ENCODE measurements around the gene PLAAT5. TPM values are rescaled to one million over a fixed set of nuclear protein-coding genes. Genes with fewer than 3 reads are reported as not detected.
A peak's percentile ranks its signal among the peaks of the same experiment; 100 is the strongest.

PLAAT5 gene
- polyA plus RNA-seq, 3 donors, result 0.07 to 0.62 TPM; not detected in 1

DNA sequence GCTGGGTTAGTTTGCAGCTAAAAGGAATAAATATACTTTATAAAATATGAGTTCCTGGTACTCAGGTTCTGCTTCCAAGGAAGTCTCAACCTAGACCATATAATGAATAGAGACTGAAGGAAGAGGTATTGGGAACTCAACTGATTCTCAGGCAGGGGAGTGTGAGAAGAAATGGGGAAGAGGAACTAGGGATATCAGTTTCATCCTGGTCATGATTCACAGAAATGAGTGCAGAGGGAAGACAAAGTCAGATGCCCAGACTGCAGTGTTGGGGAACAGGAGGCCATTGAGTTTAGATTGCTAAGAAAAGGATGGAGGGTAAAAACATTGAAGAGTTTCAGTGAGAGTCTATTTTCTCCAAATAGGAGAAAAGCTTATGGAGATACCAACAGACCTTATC lies 28.8 kb downstream of the PLAAT5 start:
- Mint-ChIP-seq H3K36me3 (no peaks in the 10 kb centered on the region), H3K4me1 (peaks cover 6% of the 10 kb centered on the region), H3K27me3 (ENCODE audit: low read depth in 3 of 3) (peaks cover 0 to 15% (median 4%) of the 10 kb centered on the region in 3 donors), H3K4me3 (no peak overlapping the region), H3K9me3 (peaks cover 0 to 1% (median 0%) of the 10 kb centered on the region in 7 donors), H3K27ac (peak overlapping the region in 2 of 7 donors; percentile 34 to 40)
- Histone ChIP-seq H3K36me3 (replicated peaks in 1 of 2; ENCODE audit: control insufficient read depth in 1 of 2, insufficient read depth in 2 of 2, low read length in 2 of 2) (no peaks in the 10 kb centered on the region), H3K9me3 (replicated peaks in 1 of 2; ENCODE audit: control insufficient read depth in 1 of 2, insufficient read depth in 1 of 2, low read length in 2 of 2) (no peaks in the 10 kb centered on the region), H3K79me2 (ENCODE audit: insufficient read depth, low read length) (no peaks in the 10 kb centered on the region), H3K27me3 (ENCODE audit: control insufficient read depth in 2 of 2, insufficient read depth in 2 of 2, low read length in 2 of 2) (peaks cover 0 to 4% of the 10 kb centered on the region in 2 donors), H3K4me3 (replicated peaks in 1 of 3; ENCODE audit: low read depth in 2 of 3, low read length in 3 of 3) (no peak overlapping the region), H4K20me1 (ENCODE audit: insufficient read depth, low read length) (no peaks in the 10 kb centered on the region), H3K9ac (ENCODE audit: insufficient read depth, low read length, poor library complexity, severe bottlenecking) (no peak overlapping the region), H3K4me1 (ENCODE audit: control insufficient read depth in 1 of 2, insufficient read depth in 2 of 2, low read length in 2 of 2) (no peaks in the 10 kb centered on the region), H2AFZ (ENCODE audit: insufficient read depth, low read depth, low read length, poor library complexity, severe bottlenecking) (no peak overlapping the region), H3K27ac (ENCODE audit: low read depth in 1 of 2, low read length in 2 of 2) (no peak overlapping the region), H3K4me2 (replicated peaks; ENCODE audit: extremely low read depth, low read length, poor library complexity, severe bottlenecking) (no peak overlapping the region)
- peak; percentile 34 to 49 (median 38) for DNase-seq
- TF ChIP-seq, protein P1, sequence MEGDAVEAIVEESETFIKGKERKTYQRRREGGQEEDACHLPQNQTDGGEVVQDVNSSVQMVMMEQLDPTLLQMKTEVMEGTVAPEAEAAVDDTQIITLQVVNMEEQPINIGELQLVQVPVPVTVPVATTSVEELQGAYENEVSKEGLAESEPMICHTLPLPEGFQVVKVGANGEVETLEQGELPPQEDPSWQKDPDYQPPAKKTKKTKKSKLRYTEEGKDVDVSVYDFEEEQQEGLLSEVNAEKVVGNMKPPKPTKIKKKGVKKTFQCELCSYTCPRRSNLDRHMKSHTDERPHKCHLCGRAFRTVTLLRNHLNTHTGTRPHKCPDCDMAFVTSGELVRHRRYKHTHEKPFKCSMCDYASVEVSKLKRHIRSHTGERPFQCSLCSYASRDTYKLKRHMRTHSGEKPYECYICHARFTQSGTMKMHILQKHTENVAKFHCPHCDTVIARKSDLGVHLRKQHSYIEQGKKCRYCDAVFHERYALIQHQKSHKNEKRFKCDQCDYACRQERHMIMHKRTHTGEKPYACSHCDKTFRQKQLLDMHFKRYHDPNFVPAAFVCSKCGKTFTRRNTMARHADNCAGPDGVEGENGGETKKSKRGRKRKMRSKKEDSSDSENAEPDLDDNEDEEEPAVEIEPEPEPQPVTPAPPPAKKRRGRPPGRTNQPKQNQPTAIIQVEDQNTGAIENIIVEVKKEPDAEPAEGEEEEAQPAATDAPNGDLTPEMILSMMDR (IDR thresholded peaks at IDR 0.05), result no peak
- intact Hi-C loops (cut with micrococcal nuclease), result no loop called here

DNA sequence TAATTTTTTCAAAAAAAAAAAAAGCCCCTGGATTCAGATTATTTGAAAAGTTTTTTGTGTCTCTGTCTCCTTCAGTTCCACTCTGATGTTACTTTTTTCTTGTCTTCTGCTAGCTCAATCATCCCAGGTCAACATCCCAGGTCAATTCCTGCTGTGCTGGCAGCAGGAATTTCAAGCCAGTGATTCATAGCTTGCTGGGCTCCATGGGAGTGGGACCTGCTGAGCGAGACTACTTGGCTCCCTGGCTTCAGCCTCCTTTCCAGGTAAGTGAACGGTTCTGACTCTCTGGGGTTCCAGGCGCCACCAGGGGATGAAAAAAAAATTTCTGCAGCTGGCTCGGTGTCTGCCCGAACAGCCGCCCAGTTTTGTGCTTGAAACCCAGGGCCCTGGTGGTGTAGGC lies 31.4 kb downstream of the PLAAT5 start:
- Histone ChIP-seq H3K4me2 (replicated peaks; ENCODE audit: extremely low read depth, low read length, poor library complexity, severe bottlenecking) (no peak overlapping the region), H3K79me2 (ENCODE audit: insufficient read depth, low read length) (no peaks in the 10 kb centered on the region), H4K20me1 (ENCODE audit: insufficient read depth, low read length) (no peaks in the 10 kb centered on the region), H3K4me3 (replicated peaks in 1 of 3; ENCODE audit: low read depth in 2 of 3, low read length in 3 of 3) (no peak overlapping the region), H3K27me3 (ENCODE audit: control insufficient read depth in 2 of 2, insufficient read depth in 2 of 2, low read length in 2 of 2) (no peaks in the 10 kb centered on the region), H2AFZ (ENCODE audit: insufficient read depth, low read depth, low read length, poor library complexity, severe bottlenecking) (no peak overlapping the region), H3K27ac (ENCODE audit: low read depth in 1 of 2, low read length in 2 of 2) (no peak overlapping the region), H3K36me3 (replicated peaks in 1 of 2; ENCODE audit: control insufficient read depth in 1 of 2, insufficient read depth in 2 of 2, low read length in 2 of 2) (no peaks in the 10 kb centered on the region), H3K9ac (ENCODE audit: insufficient read depth, low read length, poor library complexity, severe bottlenecking) (no peak overlapping the region), H3K9me3 (replicated peaks in 1 of 2; ENCODE audit: control insufficient read depth in 1 of 2, insufficient read depth in 1 of 2, low read length in 2 of 2) (no peaks in the 10 kb centered on the region), H3K4me1 (ENCODE audit: control insufficient read depth in 1 of 2, insufficient read depth in 2 of 2, low read length in 2 of 2) (no peaks in the 10 kb centered on the region)
- H3K27ac Mint-ChIP-seq, result no peak overlapping the region
- intact Hi-C loops (cut with micrococcal nuclease), result no loop called here
- WGBS (ENCODE audit: insufficient coverage), result 88% methylated on average over 5 of the region's 6 CpGs
- peaks cover 6% of the 10 kb centered on the region for H3K4me1 Mint-ChIP-seq
- H3K9me3 Mint-ChIP-seq, result peaks cover 0 to 1% (median 0%) of the 10 kb centered on the region in 7 donors
- peaks cover 0 to 7% (median 3%) of the 10 kb centered on the region in 3 donors for H3K27me3 Mint-ChIP-seq (ENCODE audit: low read depth in 3 of 3)
- H3K36me3 Mint-ChIP-seq, result no peaks in the 10 kb centered on the region
- no peak for DNase-seq
- TF ChIP-seq, protein P1 (IDR thresholded peaks at IDR 0.05), result no peak
- H3K4me3 Mint-ChIP-seq, result no peak overlapping the region
